Neural crest cell (in vitro differentiated cells): ENCODE results near the gene DISP3. TPM values are rescaled to one million over a fixed set of nuclear protein-coding genes. Genes with fewer than 3 reads are reported as not detected.

Source experiments
- DNase-seq: peaks from one replicate; pipeline ENCODE4 v3.0.0; 2021; ENCODE audit warnings: low read depth, mixed read lengths, low spot score
- H3K27ac Mint-ChIP-seq: one replicate; pipeline ENCODE4 v1.8.0; 2021; ENCODE audit warnings: mild to moderate bottlenecking, mixed read lengths; ENCODE audit not compliant: unreplicated experiment
- H3K27me3 Mint-ChIP-seq: 2 replicates; pipeline ENCODE4 v1.8.0; 2021; ENCODE audit warnings: low read depth, mild to moderate bottlenecking, mixed read lengths
- H3K36me3 Mint-ChIP-seq: 2 replicates; pipeline ENCODE4 v1.8.0; 2021; ENCODE audit warnings: low read depth, mild to moderate bottlenecking, mixed read lengths
- H3K4me1 Mint-ChIP-seq: 2 replicates; pipeline ENCODE4 v1.8.0; 2021; ENCODE audit warnings: mixed read lengths
- H3K4me3 Mint-ChIP-seq: one replicate; pipeline ENCODE4 v1.8.0; 2021; ENCODE audit warnings: mild to moderate bottlenecking, mixed read lengths
- H3K9me3 Mint-ChIP-seq: 2 replicates; pipeline ENCODE4 v1.8.0; 2021; ENCODE audit warnings: mixed read lengths
- total RNA-seq: library from RNA; stranded (reverse); gene quantifications from 2 replicates; pipeline ENCODE4 v1.2.1, GENCODE V29; 2021
- TF ChIP-seq, protein P1 (sequence below): fragments of 200-600 bp; sonication (generic); conservative IDR thresholded peaks from 2 replicates; pipeline ENCODE4 v1.5.0; 2021; ENCODE audit warnings: antibody characterized with exemption, mild to moderate bottlenecking

Gene DISP3
- total RNA-seq, 1 donor from 2014 or later = 9.1 TPM

- no peaks in the 10 kb centered on the region for H3K9me3 Mint-ChIP-seq
- H3K4me1 Mint-ChIP-seq = no peaks in the 10 kb centered on the region
- H3K4me3 Mint-ChIP-seq = no peak overlapping the region
- TF ChIP-seq, protein P1, sequence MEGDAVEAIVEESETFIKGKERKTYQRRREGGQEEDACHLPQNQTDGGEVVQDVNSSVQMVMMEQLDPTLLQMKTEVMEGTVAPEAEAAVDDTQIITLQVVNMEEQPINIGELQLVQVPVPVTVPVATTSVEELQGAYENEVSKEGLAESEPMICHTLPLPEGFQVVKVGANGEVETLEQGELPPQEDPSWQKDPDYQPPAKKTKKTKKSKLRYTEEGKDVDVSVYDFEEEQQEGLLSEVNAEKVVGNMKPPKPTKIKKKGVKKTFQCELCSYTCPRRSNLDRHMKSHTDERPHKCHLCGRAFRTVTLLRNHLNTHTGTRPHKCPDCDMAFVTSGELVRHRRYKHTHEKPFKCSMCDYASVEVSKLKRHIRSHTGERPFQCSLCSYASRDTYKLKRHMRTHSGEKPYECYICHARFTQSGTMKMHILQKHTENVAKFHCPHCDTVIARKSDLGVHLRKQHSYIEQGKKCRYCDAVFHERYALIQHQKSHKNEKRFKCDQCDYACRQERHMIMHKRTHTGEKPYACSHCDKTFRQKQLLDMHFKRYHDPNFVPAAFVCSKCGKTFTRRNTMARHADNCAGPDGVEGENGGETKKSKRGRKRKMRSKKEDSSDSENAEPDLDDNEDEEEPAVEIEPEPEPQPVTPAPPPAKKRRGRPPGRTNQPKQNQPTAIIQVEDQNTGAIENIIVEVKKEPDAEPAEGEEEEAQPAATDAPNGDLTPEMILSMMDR = peak; percentile 30
- H3K27ac Mint-ChIP-seq = no peak overlapping the region
- no peaks in the 10 kb centered on the region for H3K36me3 Mint-ChIP-seq
- DNase-seq = no peak
- H3K27me3 Mint-ChIP-seq = peaks cover 18% of the 10 kb centered on the region
These were observed 93.1 kb downstream of the DISP3 start for GRCh38 chr1:11571906-11572616.

GRCh38 chr1:11573116-11573692 is 94.2 kb downstream of the DISP3 start:
- no peak for DNase-seq
- no peaks in the 10 kb centered on the region for H3K4me1 Mint-ChIP-seq
- no peak overlapping the region for H3K4me3 Mint-ChIP-seq
- no peaks in the 10 kb centered on the region for H3K36me3 Mint-ChIP-seq
- TF ChIP-seq, protein P1 = no peak
- peaks cover 18% of the 10 kb centered on the region for H3K27me3 Mint-ChIP-seq
- H3K27ac Mint-ChIP-seq = no peak overlapping the region
- no peaks in the 10 kb centered on the region for H3K9me3 Mint-ChIP-seq

GRCh38 chr1:11575553-11575952 is 96.6 kb downstream of the DISP3 start:
- TF ChIP-seq, protein P1 = no peak
- Mint-ChIP-seq H3K27me3 (peaks cover 26% of the 10 kb centered on the region), H3K4me3 (no peak overlapping the region), H3K36me3 (no peaks in the 10 kb centered on the region), H3K9me3 (no peaks in the 10 kb centered on the region), H3K27ac (no peak overlapping the region), H3K4me1 (no peaks in the 10 kb centered on the region)
- DNase-seq = no peak

DNA sequence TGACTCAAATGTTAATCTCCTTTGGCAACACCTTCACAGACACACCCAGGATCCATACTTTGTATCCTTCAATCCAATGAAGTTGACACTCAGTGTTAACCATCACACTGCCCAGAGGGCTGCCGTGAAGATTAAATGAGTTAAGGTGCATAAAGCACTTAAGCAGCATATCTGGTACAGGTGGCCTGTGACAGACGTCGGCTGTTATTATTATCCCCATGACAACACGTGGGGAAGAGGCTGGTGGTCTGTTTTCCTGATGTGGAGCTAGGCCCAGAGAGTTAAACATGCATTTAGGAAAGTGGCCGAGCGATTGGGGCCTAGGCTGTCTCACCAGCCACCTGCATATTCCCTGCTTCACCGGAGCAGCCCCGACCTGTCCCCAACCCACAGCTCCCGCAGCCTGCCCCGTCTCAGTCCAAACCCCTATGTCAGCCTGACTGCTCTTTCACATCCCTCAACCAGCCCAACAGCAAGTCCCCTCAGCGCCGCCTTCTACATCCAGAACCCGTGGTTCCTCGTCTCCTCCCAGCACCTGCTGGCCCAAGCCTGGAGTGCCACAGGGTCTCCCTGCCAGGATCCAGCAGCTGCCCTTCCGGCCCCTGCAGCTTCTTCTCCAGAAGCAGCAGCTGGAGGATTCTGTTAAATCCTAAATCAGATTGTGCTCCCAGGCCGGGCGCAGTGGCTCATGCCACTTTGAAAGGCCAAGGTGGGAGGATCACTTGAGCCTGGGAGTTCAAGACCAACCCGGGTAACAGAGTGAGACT is 97.3 kb downstream of the DISP3 start:
- H3K27ac Mint-ChIP-seq = no peak overlapping the region
- DNase-seq = no peak
- no peak overlapping the region for H3K4me3 Mint-ChIP-seq
- H3K27me3 Mint-ChIP-seq = peaks cover 34% of the 10 kb centered on the region
- no peaks in the 10 kb centered on the region for H3K9me3 Mint-ChIP-seq
- TF ChIP-seq, protein P1 = no peak
- no peaks in the 10 kb centered on the region for H3K36me3 Mint-ChIP-seq
- no peaks in the 10 kb centered on the region for H3K4me1 Mint-ChIP-seq

GRCh38 chr1:11578004-11578403 is 99.0 kb downstream of the DISP3 start:
- no peaks in the 10 kb centered on the region for H3K4me1 Mint-ChIP-seq
- TF ChIP-seq, protein P1 = no peak
- no peaks in the 10 kb centered on the region for H3K9me3 Mint-ChIP-seq
- no peaks in the 10 kb centered on the region for H3K36me3 Mint-ChIP-seq
- no peak overlapping the region for H3K27ac Mint-ChIP-seq
- H3K4me3 Mint-ChIP-seq = no peak overlapping the region
- no peak for DNase-seq
- H3K27me3 Mint-ChIP-seq = peaks cover 43% of the 10 kb centered on the region
